Measurements from ENCODE around the gene DAP. TPM values are rescaled to one million over a fixed set of nuclear protein-coding genes. Genes with fewer than 3 reads are reported as not detected.

DAP gene
- 10 to 100 TPM; 38.4 to 48.9 (median 44.9) TPM for total RNA-seq
- total RNA-seq (2013) = 22.6 TPM

DNA sequence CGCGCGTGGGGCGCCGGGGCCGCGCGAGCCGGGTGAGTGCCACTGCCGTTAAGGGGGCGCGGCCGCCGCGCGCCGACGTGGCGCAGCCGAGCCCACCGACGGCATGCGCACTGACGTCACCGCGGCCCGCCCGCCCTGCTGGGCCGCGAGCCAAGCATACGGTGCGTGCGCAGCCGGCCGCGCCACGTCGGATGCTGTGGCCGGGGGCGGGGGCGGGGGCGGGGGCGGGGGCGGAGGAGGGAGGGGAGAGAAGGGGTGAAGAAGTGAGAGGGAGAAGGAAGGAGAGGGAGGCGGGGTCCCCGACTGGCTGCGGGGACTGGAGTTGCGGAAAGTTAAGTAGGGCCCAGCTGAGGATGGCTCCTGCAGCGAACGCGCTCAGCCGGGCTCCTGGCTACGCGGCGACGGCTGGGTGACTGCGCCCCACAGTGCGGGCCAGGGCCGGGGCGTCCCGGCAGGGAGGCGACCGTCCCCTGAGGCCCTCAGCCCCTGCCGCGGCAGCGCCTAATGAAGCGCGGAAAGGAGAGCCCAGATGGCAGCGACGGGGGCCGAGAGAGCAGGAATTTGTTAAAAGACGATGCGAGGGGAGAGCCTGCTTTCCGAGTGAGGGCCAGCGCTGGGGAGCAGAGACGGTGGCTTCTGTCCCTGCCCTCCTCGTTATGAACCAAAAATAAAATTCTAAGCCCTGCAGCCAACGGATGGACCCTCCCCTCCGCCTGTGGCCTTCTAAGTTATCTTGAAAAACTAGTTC lies at the start of gene DAP:
TSS of gene DAP (minus strand) at position 50 of the 748 bp plus-strand sequence. CDS start 166 bp downstream, outside the sequence.
- Histone ChIP-seq H3K4me1 (ENCODE audit: control insufficient read depth, insufficient read depth, low read length) (peaks cover 33% of the 10 kb centered on the region), H3K4me3 (ENCODE audit: low read length) (peak within 1 kb of the TSS; percentile 67), H3K27ac (ENCODE audit: low read length) (peak within 1 kb of the TSS; percentile 94), H3K36me3 (ENCODE audit: control insufficient read depth, insufficient read depth, low read length) (no peaks in the 10 kb centered on the region), H3K9me3 (ENCODE audit: control insufficient read depth, insufficient read depth, low read length) (no peaks in the 10 kb centered on the region), H3K27me3 (ENCODE audit: control insufficient read depth, insufficient read depth, low read length) (no peaks in the 10 kb centered on the region)
- Mint-ChIP-seq H3K27me3 (ENCODE audit: low read depth in 2 of 2) (peaks cover 11 to 18% of the 10 kb centered on the region in 2 donors), H3K36me3 (no peaks in the 10 kb centered on the region), H3K27ac (peak within 1 kb of the TSS; percentile 74 to 88), H3K4me1 (peaks cover 40 to 53% of the 10 kb centered on the region in 2 donors), H3K9me3 (no peaks in the 10 kb centered on the region), H3K4me3 (peak within 1 kb of the TSS; percentile 94)
- WGBS (ENCODE audit: insufficient coverage) = 1% methylated on average over 69 of the region's 79 CpGs
- TF ChIP-seq, protein P1, sequence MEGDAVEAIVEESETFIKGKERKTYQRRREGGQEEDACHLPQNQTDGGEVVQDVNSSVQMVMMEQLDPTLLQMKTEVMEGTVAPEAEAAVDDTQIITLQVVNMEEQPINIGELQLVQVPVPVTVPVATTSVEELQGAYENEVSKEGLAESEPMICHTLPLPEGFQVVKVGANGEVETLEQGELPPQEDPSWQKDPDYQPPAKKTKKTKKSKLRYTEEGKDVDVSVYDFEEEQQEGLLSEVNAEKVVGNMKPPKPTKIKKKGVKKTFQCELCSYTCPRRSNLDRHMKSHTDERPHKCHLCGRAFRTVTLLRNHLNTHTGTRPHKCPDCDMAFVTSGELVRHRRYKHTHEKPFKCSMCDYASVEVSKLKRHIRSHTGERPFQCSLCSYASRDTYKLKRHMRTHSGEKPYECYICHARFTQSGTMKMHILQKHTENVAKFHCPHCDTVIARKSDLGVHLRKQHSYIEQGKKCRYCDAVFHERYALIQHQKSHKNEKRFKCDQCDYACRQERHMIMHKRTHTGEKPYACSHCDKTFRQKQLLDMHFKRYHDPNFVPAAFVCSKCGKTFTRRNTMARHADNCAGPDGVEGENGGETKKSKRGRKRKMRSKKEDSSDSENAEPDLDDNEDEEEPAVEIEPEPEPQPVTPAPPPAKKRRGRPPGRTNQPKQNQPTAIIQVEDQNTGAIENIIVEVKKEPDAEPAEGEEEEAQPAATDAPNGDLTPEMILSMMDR (IDR thresholded peaks at IDR 0.05) = no peak
- ATAC-seq (peak; percentile 85 to 94 (median 88)), DNase-seq (peak; percentile 93 to 98)
- intact Hi-C loops (cut with micrococcal nuclease) = loop anchor here (10.0 kb wide), 1 partner anchor 507 kb away; the partner anchor contains the start of gene CCT5

DNA sequence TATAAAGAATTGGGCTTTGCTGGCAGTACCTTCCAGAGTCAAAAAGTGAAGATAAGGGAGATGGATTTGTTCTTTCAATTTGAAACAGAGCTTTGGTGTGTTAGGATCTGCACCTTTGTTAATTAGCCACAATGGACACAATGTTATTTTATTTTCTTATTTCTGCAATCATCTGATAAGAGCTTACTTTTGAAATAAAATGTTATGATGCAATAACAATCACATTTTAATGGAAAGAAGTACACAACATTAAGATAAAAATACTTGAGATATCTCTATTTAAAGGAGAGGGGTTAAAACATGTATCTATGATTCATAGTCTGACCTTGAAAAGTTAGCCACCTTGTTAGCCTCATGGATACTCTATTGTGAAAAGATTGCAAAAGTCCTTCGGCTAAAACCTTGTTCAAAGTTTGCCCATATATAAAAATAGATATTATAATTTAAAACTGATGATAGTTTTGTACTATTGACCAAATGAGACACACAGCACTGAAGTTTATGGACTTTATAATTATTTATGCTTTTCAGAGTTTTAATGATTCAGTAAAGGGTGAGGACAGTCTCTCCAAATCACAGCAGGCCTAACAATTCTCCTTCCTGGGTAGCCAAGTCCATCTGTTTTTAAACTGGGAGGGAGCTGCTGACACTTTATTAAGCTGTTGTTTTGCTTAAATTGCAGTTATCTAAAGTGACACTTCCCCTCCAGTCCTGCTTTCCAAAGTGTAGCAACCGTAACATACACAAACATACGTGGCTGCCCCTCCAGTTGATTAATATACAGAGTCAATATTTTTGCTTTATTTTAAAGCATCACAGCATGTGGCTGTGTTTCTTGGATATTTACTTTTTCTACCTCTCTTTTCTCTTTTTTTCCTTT lies 47.6 kb upstream of the DAP start:
- 83% methylated on average over 2 of the region's 3 CpGs for WGBS (ENCODE audit: insufficient coverage)
- DNase-seq (no peak), ATAC-seq (no peak)
- H3K4me3 Mint-ChIP-seq = no peak overlapping the region
- H3K27ac Mint-ChIP-seq = no peak overlapping the region
- H3K36me3 ChIP-seq (ENCODE audit: control insufficient read depth, insufficient read depth, low read length) = no peaks in the 10 kb centered on the region
- intact Hi-C loops (cut with micrococcal nuclease) = no loop called here
- H3K27me3 Mint-ChIP-seq (ENCODE audit: low read depth in 2 of 2) = peaks cover 8 to 35% of the 10 kb centered on the region in 2 donors
- H3K4me1 ChIP-seq (ENCODE audit: control insufficient read depth, insufficient read depth, low read length) = no peaks in the 10 kb centered on the region
- H3K27ac ChIP-seq (ENCODE audit: low read length) = no peak overlapping the region
- H3K27me3 ChIP-seq (ENCODE audit: control insufficient read depth, insufficient read depth, low read length) = peaks cover 7% of the 10 kb centered on the region
- TF ChIP-seq, protein P1 (IDR thresholded peaks at IDR 0.05) = no peak
- no peaks in the 10 kb centered on the region for H3K4me1 Mint-ChIP-seq
- no peaks in the 10 kb centered on the region for H3K9me3 ChIP-seq (ENCODE audit: control insufficient read depth, insufficient read depth, low read length)
- no peak overlapping the region for H3K4me3 ChIP-seq (ENCODE audit: low read length)
- no peaks in the 10 kb centered on the region for H3K9me3 Mint-ChIP-seq
- no peaks in the 10 kb centered on the region for H3K36me3 Mint-ChIP-seq

DNA sequence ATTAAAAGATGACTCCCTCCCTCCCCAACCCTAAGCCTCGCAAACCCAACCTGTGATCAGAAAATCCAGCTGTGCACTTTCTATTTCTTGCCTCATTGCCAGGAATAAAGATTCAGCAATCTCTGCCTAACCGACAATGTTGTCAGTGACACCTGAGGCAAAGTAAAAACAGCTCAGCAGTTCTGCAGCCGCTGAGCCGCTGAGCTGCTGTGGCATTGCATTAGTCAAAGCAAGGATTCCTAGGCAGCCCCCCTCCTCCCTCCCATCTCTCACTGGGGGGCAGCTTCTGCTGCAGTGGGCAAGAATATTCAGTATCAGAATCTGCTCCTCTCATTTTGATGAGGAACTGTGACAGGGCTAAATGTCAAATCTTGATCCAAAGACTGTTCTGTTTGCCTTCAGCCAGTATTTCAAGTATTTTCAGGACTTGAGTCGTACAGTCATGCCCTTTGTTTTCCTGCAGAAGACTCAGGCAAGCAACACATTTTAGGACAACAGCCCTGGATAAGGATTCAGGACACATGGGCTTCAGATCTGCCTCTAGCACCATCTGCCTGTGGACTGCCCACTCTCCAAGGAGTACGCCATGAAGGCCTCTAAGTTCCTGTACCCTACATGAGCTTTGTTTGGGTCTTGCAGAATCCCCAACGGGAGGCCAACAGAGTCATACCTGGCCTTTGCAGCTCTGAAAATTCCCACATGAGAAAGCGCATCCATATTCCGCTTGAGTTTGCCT lies 41.1 kb upstream of the DAP start:
- 68% methylated on average over 9 of the region's 9 CpGs for WGBS (ENCODE audit: insufficient coverage)
- Histone ChIP-seq H3K4me3 (ENCODE audit: low read length) (no peak overlapping the region), H3K9me3 (ENCODE audit: control insufficient read depth, insufficient read depth, low read length) (no peaks in the 10 kb centered on the region), H3K36me3 (ENCODE audit: control insufficient read depth, insufficient read depth, low read length) (no peaks in the 10 kb centered on the region), H3K27ac (ENCODE audit: low read length) (no peak overlapping the region), H3K4me1 (ENCODE audit: control insufficient read depth, insufficient read depth, low read length) (no peaks in the 10 kb centered on the region), H3K27me3 (ENCODE audit: control insufficient read depth, insufficient read depth, low read length) (peaks cover 3% of the 10 kb centered on the region)
- Mint-ChIP-seq H3K27me3 (ENCODE audit: low read depth in 2 of 2) (peaks cover 11 to 37% of the 10 kb centered on the region in 2 donors), H3K9me3 (no peaks in the 10 kb centered on the region), H3K27ac (no peak overlapping the region), H3K36me3 (no peaks in the 10 kb centered on the region), H3K4me1 (no peaks in the 10 kb centered on the region), H3K4me3 (no peak overlapping the region)
- intact Hi-C loops (cut with micrococcal nuclease) = no loop called here
- no peak for ATAC-seq
- DNase-seq = no peak
- TF ChIP-seq, protein P1 (IDR thresholded peaks at IDR 0.05) = no peak

Measured in natural killer cell (primary cell).